Measurements from ENCODE around the gene GLCCI1. TPM values are rescaled to one million over a fixed set of nuclear protein-coding genes. Genes with fewer than 3 reads are reported as not detected.

Gene GLCCI1
- total and polyA plus RNA-seq, 2 of the 8 experiments (the other 6 are each of a cell fraction or from before 2014, with no cell fraction given), result 12.4 to 27.7 TPM

DNA sequence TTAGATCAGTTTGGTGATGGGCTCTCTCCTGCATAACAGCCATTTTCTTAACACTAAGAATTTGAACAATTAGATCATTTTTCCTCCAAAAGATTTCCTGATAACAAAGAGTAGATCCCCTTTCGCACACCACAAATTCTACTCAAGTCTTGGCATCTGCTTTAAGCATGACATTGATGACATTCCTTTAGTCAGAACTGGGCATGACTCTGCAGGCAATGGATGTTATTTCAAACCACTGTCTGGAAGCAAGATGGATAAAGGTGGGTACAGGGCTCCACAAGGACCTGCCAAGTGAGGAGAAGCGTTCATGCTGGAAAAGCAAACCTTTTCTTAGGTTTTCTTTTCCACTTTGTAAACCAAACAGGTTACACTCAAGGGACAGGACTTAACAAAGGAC lies 123.5 kb downstream of the GLCCI1 start:
- ChIA-PET CTCF (ENCODE audit: partially characterized antibody) (no interaction called here), POLR2A (ENCODE audit: partially characterized antibody) (no interaction called here)
- no peak overlapping the region for H3K4me3 ChIP-seq (ENCODE audit: extremely low read depth in 1 of 4, insufficient read depth in 2 of 4, low read depth in 3 of 4, low read length in 4 of 4)
- TF ChIP-seq CTCF (IDR thresholded peaks at IDR 0.05; ENCODE audit: control extremely low read depth in 1 of 3, insufficient read depth in 1 of 3, low read depth in 1 of 3, low read length in 3 of 3), result no peak
- TF ChIP-seq BACH1 (IDR thresholded peaks at IDR 0.05; ENCODE audit: low read length), result no peak
- TF ChIP-seq RBBP5 (IDR thresholded peaks at IDR 0.05; ENCODE audit: borderline replicate concordance, low read depth, low read length), result no peak
- no peak for TF ChIP-seq NANOG (IDR thresholded peaks at IDR 0.05; ENCODE audit: insufficient read depth, low read depth, low read length, poor library complexity, severe bottlenecking)
- TF ChIP-seq RFX5 (IDR thresholded peaks at IDR 0.05; ENCODE audit: borderline replicate concordance, low read depth, low read length), result no peak
- TF ChIP-seq MAFK (IDR thresholded peaks at IDR 0.05; ENCODE audit: low read depth, low read length), result no peak
- TF ChIP-seq POLR2AphosphoS5 (IDR thresholded peaks at IDR 0.05; ENCODE audit: low read depth, low read length), result no peak
- TF ChIP-seq, protein P1, sequence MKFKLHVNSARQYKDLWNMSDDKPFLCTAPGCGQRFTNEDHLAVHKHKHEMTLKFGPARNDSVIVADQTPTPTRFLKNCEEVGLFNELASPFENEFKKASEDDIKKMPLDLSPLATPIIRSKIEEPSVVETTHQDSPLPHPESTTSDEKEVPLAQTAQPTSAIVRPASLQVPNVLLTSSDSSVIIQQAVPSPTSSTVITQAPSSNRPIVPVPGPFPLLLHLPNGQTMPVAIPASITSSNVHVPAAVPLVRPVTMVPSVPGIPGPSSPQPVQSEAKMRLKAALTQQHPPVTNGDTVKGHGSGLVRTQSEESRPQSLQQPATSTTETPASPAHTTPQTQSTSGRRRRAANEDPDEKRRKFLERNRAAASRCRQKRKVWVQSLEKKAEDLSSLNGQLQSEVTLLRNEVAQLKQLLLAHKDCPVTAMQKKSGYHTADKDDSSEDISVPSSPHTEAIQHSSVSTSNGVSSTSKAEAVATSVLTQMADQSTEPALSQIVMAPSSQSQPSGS (IDR thresholded peaks at IDR 0.05; ENCODE audit: low read length), result no peak
- no peak for TF ChIP-seq POU5F1 (IDR thresholded peaks at IDR 0.05; ENCODE audit: low read depth, low read length)
- TF ChIP-seq GTF2F1 (IDR thresholded peaks at IDR 0.05; ENCODE audit: borderline replicate concordance, low read depth, low read length), result no peak

More for the DNA sequence above, 123.5 kb downstream of the GLCCI1 start:
- Histone ChIP-seq H3K9ac (replicated peaks in 1 of 4; ENCODE audit: extremely low read depth in 1 of 4, low read depth in 3 of 4, low read length in 3 of 4) (no peak overlapping the region), H2BK120ac (replicated peaks; ENCODE audit: low read depth, low read length) (no peak overlapping the region), H3K27ac (ENCODE audit: low read depth, low read length) (no peak overlapping the region), H3K36me3 (ENCODE audit: control insufficient read depth in 2 of 4, insufficient read depth in 4 of 4, low read length in 3 of 4) (no peaks in the 10 kb centered on the region), H2AFZ (ENCODE audit: low read length) (no peak overlapping the region), H3K23ac (ENCODE audit: insufficient read length) (no peak overlapping the region), H4K20me1 (replicated peaks in 1 of 2; ENCODE audit: control insufficient read depth in 1 of 2, insufficient read depth in 2 of 2, low read length in 2 of 2) (no peaks in the 10 kb centered on the region), H4K5ac (ENCODE audit: insufficient read length, low read depth, low read length) (no peak overlapping the region), H3K9me3 (ENCODE audit: insufficient read depth in 2 of 2, low read depth in 1 of 2, low read length in 1 of 2) (0 out of 4 replicates have a peak, but pooled peaks cover 0 to 2% of the 10 kb centered on the region in 2 experiments), H3K79me1 (ENCODE audit: low read depth, low read length) (no peaks in the 10 kb centered on the region), H2BK20ac (ENCODE audit: low read length) (no peak overlapping the region), H3K14ac (ENCODE audit: insufficient read length) (no peak overlapping the region), H4K8ac (ENCODE audit: extremely low read depth, insufficient read depth, low read length) (no peak overlapping the region), H3K4me2 (ENCODE audit: insufficient read depth in 1 of 2, low read depth in 2 of 2, low read length in 2 of 2) (no peak overlapping the region), H2BK12ac (ENCODE audit: low read depth, low read length) (no peak overlapping the region), H3K23me2 (ENCODE audit: low read depth, low read length) (no peaks in the 10 kb centered on the region), H4K91ac (replicated peaks; ENCODE audit: insufficient read length, low read length) (no peak overlapping the region), H3K27me3 (replicated peaks in 1 of 4; ENCODE audit: control insufficient read depth in 3 of 4, extremely low read depth in 1 of 4, insufficient read depth in 3 of 4, low read length in 3 of 4) (no peaks in the 10 kb centered on the region), H2AK5ac (ENCODE audit: low read depth, low read length) (no peak overlapping the region), H2BK5ac (ENCODE audit: low read depth, low read length) (no peak overlapping the region), H2BK15ac (ENCODE audit: low read length) (no peak overlapping the region), H3K4me1 (replicated peaks in 1 of 4; ENCODE audit: control insufficient read depth in 3 of 4, insufficient read depth in 4 of 4, low read length in 3 of 4) (no peaks in the 10 kb centered on the region), H3K79me2 (ENCODE audit: control insufficient read depth in 1 of 2, insufficient read depth in 2 of 2, low read length in 2 of 2) (no peaks in the 10 kb centered on the region), H3K4ac (replicated peaks; ENCODE audit: insufficient read length, low read depth, low read length) (no peak overlapping the region), H3K18ac (ENCODE audit: extremely low read depth, low read length) (no peak overlapping the region), H3K56ac (replicated peaks; ENCODE audit: insufficient read length, low read depth, low read length) (no peak overlapping the region)
- DNase-seq (ENCODE audit: low read depth in 1 of 2, low spot score in 2 of 2), result no peak
- FAIRE-seq, result no peak
- WGBS, 2 experiments (ENCODE audit: extremely low coverage in 1 of 2, insufficient coverage in 1 of 2, insufficient read length in 1 of 2, insufficient replicate concordance in 2 of 2, low coverage in 1 of 2, low lambda C conversion rate in 2 of 2, missing lambda C conversion rate in 1 of 2), result 92% methylated on average over 2 of the region's 2 CpGs; no CpG with 5 or more reads in 1 of the 2 experiments
